DND-41 (cell line): Measurements from ENCODE around the gene FRMD3.

Experiments used
- EZH2 ChIP-seq: IDR thresholded peaks from 3 replicates; pipeline ENCODE4 v1.6.1; 2012; ENCODE audit warnings: borderline replicate concordance, low read depth, mild to moderate bottlenecking, moderate library complexity, low read length, inconsistent platforms; ENCODE audit not compliant: severe bottlenecking
- TF ChIP-seq, protein P1 (sequence below): IDR thresholded peaks from 2 replicates; pipeline ENCODE4 v1.5.1; 2012; ENCODE audit warnings: borderline replicate concordance, low read length, moderate library complexity, mild to moderate bottlenecking; ENCODE audit not compliant: poor library complexity, severe bottlenecking; ENCODE audit errors: extremely low read depth

DNA sequence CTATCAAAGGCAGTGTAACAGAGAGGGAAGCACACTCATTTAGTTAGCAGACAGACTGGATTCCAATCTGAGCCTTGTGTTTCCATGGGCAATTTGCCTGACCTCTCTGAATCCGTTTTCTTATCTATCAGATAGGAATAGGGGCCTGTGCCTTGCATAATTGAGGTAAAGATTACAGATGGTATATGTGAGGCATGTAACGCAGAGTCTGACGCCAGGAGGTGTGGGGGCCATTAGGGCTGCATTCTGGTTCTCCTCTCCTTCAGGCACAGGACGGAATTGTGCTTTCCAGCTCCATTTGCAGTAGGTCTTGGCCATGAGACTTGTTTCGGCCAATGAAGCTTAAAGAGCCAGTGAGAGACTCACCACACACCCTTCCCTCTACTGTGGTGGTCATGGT, 97.6 kb downstream of the FRMD3 start:
- TF ChIP-seq, protein P1, sequence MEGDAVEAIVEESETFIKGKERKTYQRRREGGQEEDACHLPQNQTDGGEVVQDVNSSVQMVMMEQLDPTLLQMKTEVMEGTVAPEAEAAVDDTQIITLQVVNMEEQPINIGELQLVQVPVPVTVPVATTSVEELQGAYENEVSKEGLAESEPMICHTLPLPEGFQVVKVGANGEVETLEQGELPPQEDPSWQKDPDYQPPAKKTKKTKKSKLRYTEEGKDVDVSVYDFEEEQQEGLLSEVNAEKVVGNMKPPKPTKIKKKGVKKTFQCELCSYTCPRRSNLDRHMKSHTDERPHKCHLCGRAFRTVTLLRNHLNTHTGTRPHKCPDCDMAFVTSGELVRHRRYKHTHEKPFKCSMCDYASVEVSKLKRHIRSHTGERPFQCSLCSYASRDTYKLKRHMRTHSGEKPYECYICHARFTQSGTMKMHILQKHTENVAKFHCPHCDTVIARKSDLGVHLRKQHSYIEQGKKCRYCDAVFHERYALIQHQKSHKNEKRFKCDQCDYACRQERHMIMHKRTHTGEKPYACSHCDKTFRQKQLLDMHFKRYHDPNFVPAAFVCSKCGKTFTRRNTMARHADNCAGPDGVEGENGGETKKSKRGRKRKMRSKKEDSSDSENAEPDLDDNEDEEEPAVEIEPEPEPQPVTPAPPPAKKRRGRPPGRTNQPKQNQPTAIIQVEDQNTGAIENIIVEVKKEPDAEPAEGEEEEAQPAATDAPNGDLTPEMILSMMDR, result no peak
- no peak for TF ChIP-seq EZH2
